GM23338 (cell line): Measurements from ENCODE around the gene ECSCR.
A peak's percentile ranks its signal among the peaks of the same experiment; 100 is the strongest.

Source experiments
- CTCF ChIP-seq, 2 experiments: fragments of 200-600 bp in 1 of 2; sonication (generic) in 1 of 2; conservative IDR thresholded peaks; 2 replicates each; pipeline versions ENCODE4 v1.5.1 to v1.6.1; 2016 to 2017; ENCODE audit warnings: antibody characterized with exemption in 2 of 2, low read depth in 2 of 2, mild to moderate bottlenecking in 2 of 2, moderate library complexity in 1 of 2
- EZH2 ChIP-seq: fragments of 200-600 bp; sonication (generic); IDR thresholded peaks from one replicate; pipeline ENCODE4 v1.8.0; 2017; ENCODE audit warnings: antibody characterized with exemption, mild to moderate bottlenecking, low read depth; ENCODE audit not compliant: unreplicated experiment
- EZH2phosphoT487 ChIP-seq: fragments of 200-600 bp; sonication (generic); IDR thresholded peaks from one replicate; pipeline ENCODE4 v1.8.1; 2018; ENCODE audit warnings: antibody characterized with exemption; ENCODE audit not compliant: unreplicated experiment
- POLR2AphosphoS5 ChIP-seq: IDR thresholded peaks from 2 replicates; pipeline ENCODE4 v1.6.1; 2016; ENCODE audit warnings: antibody characterized with exemption, low read depth
- ZNF114 ChIP-seq: fragments of 250-450 bp; sonication (Bioruptor Pico); IDR thresholded peaks from 2 replicates; pipeline ENCODE4 v1.5.0; 2020; ENCODE audit warnings: mild to moderate bottlenecking, moderate library complexity
- TF ChIP-seq, protein P1 (sequence below): fragments of 250-450 bp; sonication (Bioruptor Pico); IDR thresholded peaks from 2 replicates; pipeline ENCODE4 v1.5.0; 2020; ENCODE audit warnings: mild to moderate bottlenecking, moderate library complexity
- TF ChIP-seq, protein P2 (sequence below): IDR thresholded peaks from 2 replicates; pipeline ENCODE4 v1.6.1; 2016; ENCODE audit warnings: antibody characterized with exemption

GRCh38 chr5:139481580-139482049 is 19.1 kb upstream of the ECSCR start:
- no peak for TF ChIP-seq ZNF114 (CRISPR knock-in tag)
- peak; percentile 9 to 40; a peak in 2 of 4 replicates for TF ChIP-seq CTCF (conservative IDR thresholded peaks at IDR 0.05; ENCODE audit: low read depth in 2 of 2)
- no peak for TF ChIP-seq EZH2phosphoT487
- no peak for TF ChIP-seq POLR2AphosphoS5
- no peak for TF ChIP-seq EZH2
- TF ChIP-seq, protein P1, sequence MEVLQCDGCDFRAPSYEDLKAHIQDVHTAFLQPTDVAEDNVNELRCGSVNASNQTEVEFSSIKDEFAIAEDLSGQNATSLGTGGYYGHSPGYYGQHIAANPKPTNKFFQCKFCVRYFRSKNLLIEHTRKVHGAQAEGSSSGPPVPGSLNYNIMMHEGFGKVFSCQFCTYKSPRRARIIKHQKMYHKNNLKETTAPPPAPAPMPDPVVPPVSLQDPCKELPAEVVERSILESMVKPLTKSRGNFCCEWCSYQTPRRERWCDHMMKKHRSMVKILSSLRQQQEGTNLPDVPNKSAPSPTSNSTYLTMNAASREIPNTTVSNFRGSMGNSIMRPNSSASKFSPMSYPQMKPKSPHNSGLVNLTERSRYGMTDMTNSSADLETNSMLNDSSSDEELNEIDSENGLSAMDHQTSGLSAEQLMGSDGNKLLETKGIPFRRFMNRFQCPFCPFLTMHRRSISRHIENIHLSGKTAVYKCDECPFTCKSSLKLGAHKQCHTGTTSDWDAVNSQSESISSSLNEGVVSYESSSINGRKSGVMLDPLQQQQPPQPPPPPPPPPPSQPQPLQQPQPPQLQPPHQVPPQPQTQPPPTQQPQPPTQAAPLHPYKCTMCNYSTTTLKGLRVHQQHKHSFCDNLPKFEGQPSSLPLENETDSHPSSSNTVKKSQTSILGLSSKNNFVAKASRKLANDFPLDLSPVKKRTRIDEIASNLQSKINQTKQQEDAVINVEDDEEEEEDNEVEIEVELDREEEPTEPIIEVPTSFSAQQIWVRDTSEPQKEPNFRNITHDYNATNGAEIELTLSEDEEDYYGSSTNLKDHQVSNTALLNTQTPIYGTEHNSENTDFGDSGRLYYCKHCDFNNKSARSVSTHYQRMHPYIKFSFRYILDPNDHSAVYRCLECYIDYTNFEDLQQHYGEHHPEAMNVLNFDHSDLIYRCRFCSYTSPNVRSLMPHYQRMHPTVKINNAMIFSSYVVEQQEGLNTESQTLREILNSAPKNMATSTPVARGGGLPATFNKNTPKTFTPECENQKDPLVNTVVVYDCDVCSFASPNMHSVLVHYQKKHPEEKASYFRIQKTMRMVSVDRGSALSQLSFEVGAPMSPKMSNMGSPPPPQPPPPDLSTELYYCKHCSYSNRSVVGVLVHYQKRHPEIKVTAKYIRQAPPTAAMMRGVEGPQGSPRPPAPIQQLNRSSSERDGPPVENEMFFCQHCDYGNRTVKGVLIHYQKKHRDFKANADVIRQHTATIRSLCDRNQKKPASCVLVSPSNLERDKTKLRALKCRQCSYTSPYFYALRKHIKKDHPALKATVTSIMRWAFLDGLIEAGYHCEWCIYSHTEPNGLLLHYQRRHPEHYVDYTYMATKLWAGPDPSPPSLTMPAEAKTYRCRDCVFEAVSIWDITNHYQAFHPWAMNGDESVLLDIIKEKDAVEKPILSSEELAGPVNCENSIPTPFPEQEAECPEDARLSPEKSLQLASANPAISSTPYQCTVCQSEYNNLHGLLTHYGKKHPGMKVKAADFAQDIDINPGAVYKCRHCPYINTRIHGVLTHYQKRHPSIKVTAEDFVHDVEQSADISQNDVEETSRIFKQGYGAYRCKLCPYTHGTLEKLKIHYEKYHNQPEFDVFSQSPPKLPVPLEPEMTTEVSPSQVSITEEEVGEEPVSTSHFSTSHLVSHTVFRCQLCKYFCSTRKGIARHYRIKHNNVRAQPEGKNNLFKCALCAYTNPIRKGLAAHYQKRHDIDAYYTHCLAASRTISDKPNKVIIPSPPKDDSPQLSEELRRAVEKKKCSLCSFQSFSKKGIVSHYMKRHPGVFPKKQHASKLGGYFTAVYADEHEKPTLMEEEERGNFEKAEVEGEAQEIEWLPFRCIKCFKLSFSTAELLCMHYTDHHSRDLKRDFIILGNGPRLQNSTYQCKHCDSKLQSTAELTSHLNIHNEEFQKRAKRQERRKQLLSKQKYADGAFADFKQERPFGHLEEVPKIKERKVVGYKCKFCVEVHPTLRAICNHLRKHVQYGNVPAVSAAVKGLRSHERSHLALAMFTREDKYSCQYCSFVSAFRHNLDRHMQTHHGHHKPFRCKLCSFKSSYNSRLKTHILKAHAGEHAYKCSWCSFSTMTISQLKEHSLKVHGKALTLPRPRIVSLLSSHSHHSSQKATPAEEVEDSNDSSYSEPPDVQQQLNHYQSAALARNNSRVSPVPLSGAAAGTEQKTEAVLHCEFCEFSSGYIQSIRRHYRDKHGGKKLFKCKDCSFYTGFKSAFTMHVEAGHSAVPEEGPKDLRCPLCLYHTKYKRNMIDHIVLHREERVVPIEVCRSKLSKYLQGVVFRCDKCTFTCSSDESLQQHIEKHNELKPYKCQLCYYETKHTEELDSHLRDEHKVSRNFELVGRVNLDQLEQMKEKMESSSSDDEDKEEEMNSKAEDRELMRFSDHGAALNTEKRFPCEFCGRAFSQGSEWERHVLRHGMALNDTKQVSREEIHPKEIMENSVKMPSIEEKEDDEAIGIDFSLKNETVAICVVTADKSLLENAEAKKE (CRISPR knock-in tag): no peak
- TF ChIP-seq, protein P2, sequence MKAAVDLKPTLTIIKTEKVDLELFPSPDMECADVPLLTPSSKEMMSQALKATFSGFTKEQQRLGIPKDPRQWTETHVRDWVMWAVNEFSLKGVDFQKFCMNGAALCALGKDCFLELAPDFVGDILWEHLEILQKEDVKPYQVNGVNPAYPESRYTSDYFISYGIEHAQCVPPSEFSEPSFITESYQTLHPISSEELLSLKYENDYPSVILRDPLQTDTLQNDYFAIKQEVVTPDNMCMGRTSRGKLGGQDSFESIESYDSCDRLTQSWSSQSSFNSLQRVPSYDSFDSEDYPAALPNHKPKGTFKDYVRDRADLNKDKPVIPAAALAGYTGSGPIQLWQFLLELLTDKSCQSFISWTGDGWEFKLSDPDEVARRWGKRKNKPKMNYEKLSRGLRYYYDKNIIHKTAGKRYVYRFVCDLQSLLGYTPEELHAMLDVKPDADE: no peak
